ENCODE results near the gene PLEK. TPM values are rescaled to one million over a fixed set of nuclear protein-coding genes. Genes with fewer than 3 reads are reported as not detected.

PLEK gene
- polyA plus RNA-seq, 3 donors, result 351 to 708 (median 403) TPM

DNA sequence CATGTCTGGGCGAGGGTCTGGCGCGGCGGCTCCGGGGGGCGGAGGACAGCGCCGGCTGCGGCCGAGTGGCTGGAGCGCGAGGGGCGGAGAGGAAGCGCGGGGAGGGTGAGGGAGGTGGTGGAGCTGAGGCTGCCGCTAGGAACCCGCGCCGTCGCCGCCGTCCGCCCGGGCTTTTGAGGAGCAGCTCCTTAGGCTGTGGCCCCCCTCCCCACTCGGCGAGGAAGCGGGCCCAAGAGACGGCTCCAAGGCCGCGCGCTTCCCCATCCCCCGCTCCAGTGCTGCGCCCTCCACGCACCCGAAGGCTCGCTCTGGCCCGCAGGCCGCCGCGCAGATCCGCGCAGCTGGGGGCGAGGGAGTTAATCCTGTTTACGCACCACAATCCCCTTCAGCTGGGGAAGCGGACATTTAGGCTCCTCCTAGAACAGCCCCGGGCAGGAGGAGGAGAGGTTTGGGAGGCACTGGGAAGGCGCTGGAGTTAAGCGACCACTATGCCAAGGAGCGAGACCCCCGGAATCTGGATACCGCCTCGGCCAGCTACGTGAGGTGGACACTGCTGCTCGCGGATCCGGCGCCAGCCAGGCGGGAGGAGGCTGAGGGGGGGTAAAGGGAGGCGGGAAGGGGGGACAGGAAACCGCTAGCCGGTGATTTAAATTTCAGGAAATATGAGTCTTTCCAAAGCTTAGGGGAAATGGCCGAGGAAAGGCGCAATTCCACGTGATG lies 45.5 kb upstream of the PLEK start, which contains the start of gene CNRIP1:
CNRIP1 (minus strand) TSS at position 552 of the 720 bp plus-strand sequence; CDS start at position 3, 549 bp downstream.
- Mint-ChIP-seq H3K27ac (peak within 1 kb of the TSS in 4 of 7 donors; percentile 22 to 66 (median 48)), H3K36me3 (peaks cover 0 to 2% of the 10 kb centered on the region in 2 donors), H3K9me3 (peaks cover 0 to 7% (median 0%) of the 10 kb centered on the region in 7 donors), H3K27me3 (ENCODE audit: low read depth in 3 of 3) (peaks cover 25 to 42% (median 34%) of the 10 kb centered on the region in 3 donors), H3K4me1 (peaks cover 15% of the 10 kb centered on the region), H3K4me3 (peak within 1 kb of the TSS; percentile 87 to 91)
- H3K9me3 ChIP-seq (replicated peaks in 1 of 2; ENCODE audit: control insufficient read depth in 1 of 2, insufficient read depth in 1 of 2, low read length in 2 of 2), result no peaks in the 10 kb centered on the region
- peak within 1 kb of the TSS; percentile 47 to 85 (median 69) for H3K4me3 ChIP-seq (replicated peaks in 1 of 3; ENCODE audit: low read depth in 2 of 3, low read length in 3 of 3)
- H3K9ac ChIP-seq (ENCODE audit: insufficient read depth, low read length, poor library complexity, severe bottlenecking), result peak within 1 kb of the TSS; percentile 58
- DNase-seq, result peak in 2 of 3 donors; percentile 44 to 49
- intact Hi-C loops (cut with micrococcal nuclease), result no loop called here
- under 1% methylated on average over 47 of the region's 64 CpGs for WGBS (ENCODE audit: insufficient coverage)
- no peaks in the 10 kb centered on the region for H3K79me2 ChIP-seq (ENCODE audit: insufficient read depth, low read length)
- H4K20me1 ChIP-seq (ENCODE audit: insufficient read depth, low read length), result no peaks in the 10 kb centered on the region
- H3K27me3 ChIP-seq (ENCODE audit: control insufficient read depth in 2 of 2, insufficient read depth in 2 of 2, low read length in 2 of 2), result peaks cover 8 to 35% of the 10 kb centered on the region in 2 donors
- no peak within 1 kb of the TSS for H3K27ac ChIP-seq (ENCODE audit: low read depth in 1 of 2, low read length in 2 of 2)
- no peak for TF ChIP-seq CTCF (IDR thresholded peaks at IDR 0.05)
- H3K4me2 ChIP-seq (replicated peaks; ENCODE audit: extremely low read depth, low read length, poor library complexity, severe bottlenecking), result peak within 1 kb of the TSS; percentile 98
- H2AFZ ChIP-seq (ENCODE audit: insufficient read depth, low read depth, low read length, poor library complexity, severe bottlenecking), result peak within 1 kb of the TSS; percentile 98
- H3K36me3 ChIP-seq (replicated peaks in 1 of 2; ENCODE audit: control insufficient read depth in 1 of 2, insufficient read depth in 2 of 2, low read length in 2 of 2), result no peaks in the 10 kb centered on the region
- peaks cover 17 to 20% of the 10 kb centered on the region in 2 donors for H3K4me1 ChIP-seq (ENCODE audit: control insufficient read depth in 1 of 2, insufficient read depth in 2 of 2, low read length in 2 of 2)

DNA sequence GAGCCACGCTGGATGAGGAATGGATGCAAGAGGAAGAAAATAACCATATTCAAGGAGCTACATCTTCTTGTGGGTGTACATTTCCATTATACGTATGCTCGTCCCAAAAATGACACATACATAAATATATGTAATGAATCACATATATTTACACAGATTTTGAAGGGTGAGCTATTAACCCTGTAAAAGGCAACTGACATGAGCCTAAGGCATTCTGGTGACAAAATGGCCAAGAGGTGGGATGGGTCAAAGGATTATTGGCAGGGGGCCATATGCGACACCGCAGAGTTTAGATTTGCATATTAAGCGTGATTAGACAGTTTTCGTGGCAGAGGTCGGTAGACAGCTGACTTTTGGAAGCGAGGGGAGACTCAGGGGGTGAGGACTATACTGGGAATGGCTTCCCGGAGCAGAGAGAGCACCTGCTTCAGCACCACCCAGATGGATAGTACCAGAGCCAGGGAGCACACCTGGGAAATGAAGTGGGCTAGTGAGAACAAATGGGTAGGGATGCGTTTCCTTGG lies 44.9 kb upstream of the PLEK start:
- DNase-seq, result peak in 1 of 3 donors; percentile 26
- Histone ChIP-seq H3K9me3 (replicated peaks in 1 of 2; ENCODE audit: control insufficient read depth in 1 of 2, insufficient read depth in 1 of 2, low read length in 2 of 2) (no peaks in the 10 kb centered on the region), H4K20me1 (ENCODE audit: insufficient read depth, low read length) (no peaks in the 10 kb centered on the region), H3K4me3 (replicated peaks in 1 of 3; ENCODE audit: low read depth in 2 of 3, low read length in 3 of 3) (peak overlapping the region; percentile 47 to 85 (median 69)), H3K36me3 (replicated peaks in 1 of 2; ENCODE audit: control insufficient read depth in 1 of 2, insufficient read depth in 2 of 2, low read length in 2 of 2) (no peaks in the 10 kb centered on the region), H3K4me2 (replicated peaks; ENCODE audit: extremely low read depth, low read length, poor library complexity, severe bottlenecking) (peak overlapping the region; percentile 98), H2AFZ (ENCODE audit: insufficient read depth, low read depth, low read length, poor library complexity, severe bottlenecking) (peak overlapping the region; percentile 98), H3K27ac (ENCODE audit: low read depth in 1 of 2, low read length in 2 of 2) (no peak overlapping the region), H3K27me3 (ENCODE audit: control insufficient read depth in 2 of 2, insufficient read depth in 2 of 2, low read length in 2 of 2) (peaks cover 8 to 35% of the 10 kb centered on the region in 2 donors), H3K9ac (ENCODE audit: insufficient read depth, low read length, poor library complexity, severe bottlenecking) (peak overlapping the region; percentile 58), H3K4me1 (ENCODE audit: control insufficient read depth in 1 of 2, insufficient read depth in 2 of 2, low read length in 2 of 2) (peaks cover 17 to 20% of the 10 kb centered on the region in 2 donors), H3K79me2 (ENCODE audit: insufficient read depth, low read length) (no peaks in the 10 kb centered on the region)
- Mint-ChIP-seq H3K36me3 (peaks cover 0 to 2% of the 10 kb centered on the region in 2 donors), H3K4me1 (peaks cover 15% of the 10 kb centered on the region), H3K9me3 (peaks cover 0 to 7% (median 0%) of the 10 kb centered on the region in 7 donors), H3K27ac (peak overlapping the region in 4 of 7 donors; percentile 22 to 66 (median 48)), H3K4me3 (peak overlapping the region; percentile 87 to 91), H3K27me3 (ENCODE audit: low read depth in 3 of 3) (peaks cover 25 to 44% (median 34%) of the 10 kb centered on the region in 3 donors)
- intact Hi-C loops (cut with micrococcal nuclease), result no loop called here
- WGBS (ENCODE audit: insufficient coverage), result 2% methylated on average over 6 of the region's 11 CpGs
- no peak for TF ChIP-seq CTCF (IDR thresholded peaks at IDR 0.05)

Data from CD14-positive monocyte (primary cell).